GM18508 (cell line): ENCODE results near the gene FBLN1.
"Not testable (repeated sequence)": the region's sequence is repeated elsewhere in the genome, so short reads cannot be mapped to it uniquely, and the experiment has no call there.

Experiments used
- ATAC-seq: cut with Tn5 transposase; IDR thresholded peaks from one replicate; pipeline ENCODE4 v1.9.1; 2021; ENCODE audit warnings: moderate number of reproducible peaks; ENCODE audit not compliant: insufficient read depth, unreplicated experiment

The FBLN1 gene

GRCh38 chr22:45543243-45543642, 40.6 kb downstream of the FBLN1 start:
- ATAC-seq, result no peak

- ATAC-seq, result no peak
Measured at GRCh38 chr22:45544588-45545170, 42.0 kb downstream of the FBLN1 start.

- ATAC-seq, result no peak
Measured at GRCh38 chr22:45546333-45547015, 43.8 kb downstream of the FBLN1 start.

GRCh38 chr22:45547016-45547345, 44.3 kb downstream of the FBLN1 start:
- ATAC-seq, result no peak

GRCh38 chr22:45547731-45548130, 45.0 kb downstream of the FBLN1 start:
- no peak for ATAC-seq

- no peak for ATAC-seq
Measured at GRCh38 chr22:45548247-45548840, 45.7 kb downstream of the FBLN1 start.

- no peak for ATAC-seq
Measured at GRCh38 chr22:45548991-45549761, 46.5 kb downstream of the FBLN1 start.

- no peak for ATAC-seq
Measured at GRCh38 chr22:45549762-45550378, 47.2 kb downstream of the FBLN1 start.

GRCh38 chr22:45550416-45550815, 47.7 kb downstream of the FBLN1 start:
- no peak for ATAC-seq

GRCh38 chr22:45550891-45551290, 48.2 kb downstream of the FBLN1 start:
- no peak for ATAC-seq

GRCh38 chr22:45551310-45552016, 48.8 kb downstream of the FBLN1 start:
- ATAC-seq, result no peak

- no peak for ATAC-seq
Measured at GRCh38 chr22:45552017-45552411, 49.3 kb downstream of the FBLN1 start.

- ATAC-seq, result no peak
Measured at GRCh38 chr22:45552580-45553350, 50.1 kb downstream of the FBLN1 start.

- no peak for ATAC-seq
Measured at GRCh38 chr22:45553351-45554039, 50.8 kb downstream of the FBLN1 start.

- no peak for ATAC-seq
Measured at GRCh38 chr22:45554040-45554406, 51.3 kb downstream of the FBLN1 start.

- no peak for ATAC-seq
Measured at GRCh38 chr22:45554861-45555260, 52.2 kb downstream of the FBLN1 start.

- ATAC-seq, result not testable (repeated sequence)
Measured at GRCh38 chr22:45557926-45558325, 55.2 kb downstream of the FBLN1 start.

GRCh38 chr22:45560092-45560491, 57.4 kb downstream of the FBLN1 start:
- ATAC-seq, result not testable (repeated sequence)

GRCh38 chr22:45560761-45561160, 58.1 kb downstream of the FBLN1 start:
- ATAC-seq, result not testable (repeated sequence)
